DMS 273 (cell line): ENCODE measurements around the gene UBE2E2.
A peak's percentile ranks its signal among the peaks of the same experiment; 100 is the strongest.
"Not testable (repeated sequence)": the region's sequence is repeated elsewhere in the genome, so short reads cannot be mapped to it uniquely, and the experiment has no call there.

Experiments
- DNase-seq: peaks from one replicate; lab custom pipeline; 2025; ENCODE audit not compliant: unreplicated experiment; lab: John Stamatoyannopoulos, UW

Gene UBE2E2

GRCh38 chr3:23602971-23603370, 399.8 kb downstream of the UBE2E2 start:
- peak; percentile 15 for DNase-seq

DNA sequence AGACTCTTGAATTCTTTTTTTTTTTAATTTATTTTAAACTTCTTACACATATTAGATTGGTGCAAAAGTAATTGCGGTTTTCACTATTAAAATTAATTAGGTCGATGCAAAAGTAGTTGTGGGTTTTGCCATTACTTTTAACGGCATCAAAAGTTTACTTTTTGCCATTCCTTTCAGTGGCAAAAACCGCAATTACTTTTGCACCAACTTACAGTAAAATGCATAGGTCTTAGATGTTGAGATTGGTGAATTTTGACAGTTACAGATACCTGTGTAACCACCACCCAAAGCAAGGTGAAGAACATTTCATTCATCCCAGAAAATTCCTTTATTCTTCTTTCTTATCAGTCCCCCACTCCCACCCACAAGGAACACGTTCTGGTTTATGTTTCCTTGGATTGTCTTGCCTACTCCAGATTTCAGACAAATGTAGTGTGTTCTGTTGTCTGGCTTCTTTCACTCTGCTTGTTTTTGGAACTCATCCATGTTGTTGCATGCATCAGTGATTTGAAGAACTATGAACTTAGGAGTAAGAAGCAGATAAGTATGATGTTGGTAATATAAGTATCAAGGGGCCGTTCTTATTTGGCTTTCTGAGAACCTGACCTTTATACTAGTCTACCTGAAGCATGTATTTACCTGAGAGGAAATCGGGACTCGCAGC, 404.2 kb downstream of the UBE2E2 start:
- no peak for DNase-seq

DNA sequence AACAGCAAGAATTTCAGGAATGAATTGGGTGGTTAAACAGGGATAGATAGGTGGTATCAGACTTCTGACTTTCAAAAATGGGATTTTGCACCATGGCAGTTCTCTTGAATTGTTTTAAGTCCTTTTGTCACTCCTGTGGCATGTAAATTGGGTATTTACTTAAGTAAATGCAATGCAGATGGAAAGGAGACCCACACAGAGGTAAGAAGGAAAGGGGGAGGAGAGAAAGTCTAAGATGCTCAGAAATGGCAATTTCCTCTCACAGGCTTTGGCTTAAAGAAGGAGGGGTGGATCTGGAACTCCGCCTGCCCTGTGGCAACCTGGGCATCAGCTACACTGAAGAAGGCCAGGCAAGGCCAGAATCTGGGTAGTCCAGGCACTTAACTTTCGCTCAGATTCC, 405.5 kb downstream of the UBE2E2 start:
- no peak for DNase-seq

DNA sequence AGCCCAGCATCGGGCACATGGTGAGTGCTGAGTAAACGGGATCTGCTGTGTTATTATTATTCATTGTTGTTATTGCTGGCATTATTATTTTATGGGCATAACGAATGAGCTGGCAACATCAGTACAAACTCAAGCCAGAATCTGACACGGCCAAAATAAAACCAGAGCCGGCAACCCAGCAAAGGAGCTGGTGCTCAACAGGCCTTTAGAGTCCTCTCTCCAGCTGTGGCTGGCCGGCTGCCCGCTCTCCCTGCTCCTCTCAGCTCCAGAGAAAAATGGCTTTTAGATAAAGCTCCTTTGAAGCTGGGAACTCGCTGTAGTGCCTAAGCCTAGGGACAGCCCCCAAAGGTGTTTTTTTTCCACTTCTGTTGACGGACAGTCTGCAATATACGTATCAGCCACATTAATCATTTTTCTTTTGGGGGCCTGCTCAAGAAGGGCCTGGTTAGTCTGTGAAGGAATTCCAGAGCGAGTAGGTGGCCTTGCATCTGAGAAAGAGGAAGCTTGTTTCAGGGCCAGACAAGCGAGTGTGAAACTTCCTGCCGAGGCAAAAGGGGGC, 408.7 kb downstream of the UBE2E2 start:
- no peak for DNase-seq

- no peak for DNase-seq
These were observed 409.3 kb downstream of the UBE2E2 start for GRCh38 chr3:23612296-23612891.

- no peak for DNase-seq
These were observed 411.9 kb downstream of the UBE2E2 start for GRCh38 chr3:23615068-23615467.

DNA sequence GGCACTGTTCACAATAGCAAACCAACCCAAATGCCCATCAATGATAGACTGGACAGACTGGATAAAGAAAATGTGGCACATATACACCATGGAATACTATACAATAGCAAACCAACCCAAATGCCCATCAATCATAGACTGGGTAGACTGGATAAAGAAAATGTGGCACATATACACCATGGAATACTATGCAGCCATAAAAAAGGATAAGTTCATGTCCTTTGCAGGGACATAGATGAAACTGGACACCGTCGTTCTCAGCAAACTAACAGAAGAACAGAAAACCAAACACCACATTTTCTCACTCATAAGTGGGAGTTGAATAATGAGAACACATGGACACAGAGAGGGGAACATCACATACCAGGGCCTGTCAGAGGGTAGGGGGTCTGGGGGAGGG, 415.3 kb downstream of the UBE2E2 start:
- DNase-seq, result not testable (repeated sequence)

GRCh38 chr3:23619705-23620637, 416.8 kb downstream of the UBE2E2 start:
- no peak for DNase-seq

- no peak for DNase-seq
These were observed 417.5 kb downstream of the UBE2E2 start for GRCh38 chr3:23620638-23621015.

DNA sequence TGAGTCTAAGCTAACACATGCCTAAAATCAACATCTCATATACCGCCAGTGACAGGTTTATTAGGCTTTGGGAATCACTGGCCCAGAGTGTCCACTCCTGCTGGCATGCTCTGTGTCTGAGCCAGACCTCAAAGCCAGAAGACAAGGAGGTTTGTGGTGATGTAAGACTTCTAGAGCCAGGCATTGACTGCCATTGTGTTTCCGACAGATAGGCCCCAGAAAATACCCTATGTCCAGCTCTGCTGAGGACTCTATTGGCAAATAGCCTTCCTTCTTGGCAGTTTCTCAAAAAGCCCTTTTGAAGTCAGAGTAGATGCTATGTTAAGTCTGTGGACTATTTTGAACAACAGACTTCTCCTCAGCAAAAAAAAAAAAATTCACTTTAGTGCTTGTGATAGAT, 420.7 kb downstream of the UBE2E2 start:
- no peak for DNase-seq

DNA sequence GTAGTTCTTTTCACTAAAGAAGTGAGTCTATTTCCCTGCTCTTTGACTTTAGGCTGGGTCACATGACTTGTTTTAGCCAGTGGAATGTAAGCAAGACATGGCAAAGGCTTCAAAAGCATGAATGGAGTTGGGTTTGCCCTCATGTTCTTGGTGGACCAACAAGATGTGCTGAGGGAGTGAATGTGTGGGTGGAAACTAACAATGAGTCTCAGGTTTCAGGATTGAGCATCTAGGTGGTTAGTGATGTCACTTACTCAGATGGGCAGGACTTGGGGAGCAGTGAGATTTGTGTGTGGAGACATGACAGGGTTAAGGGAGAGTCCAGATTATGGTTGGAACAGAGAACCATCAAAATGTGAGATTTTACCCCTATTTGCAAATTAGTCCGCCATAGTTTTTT, 421.2 kb downstream of the UBE2E2 start:
- no peak for DNase-seq

DNA sequence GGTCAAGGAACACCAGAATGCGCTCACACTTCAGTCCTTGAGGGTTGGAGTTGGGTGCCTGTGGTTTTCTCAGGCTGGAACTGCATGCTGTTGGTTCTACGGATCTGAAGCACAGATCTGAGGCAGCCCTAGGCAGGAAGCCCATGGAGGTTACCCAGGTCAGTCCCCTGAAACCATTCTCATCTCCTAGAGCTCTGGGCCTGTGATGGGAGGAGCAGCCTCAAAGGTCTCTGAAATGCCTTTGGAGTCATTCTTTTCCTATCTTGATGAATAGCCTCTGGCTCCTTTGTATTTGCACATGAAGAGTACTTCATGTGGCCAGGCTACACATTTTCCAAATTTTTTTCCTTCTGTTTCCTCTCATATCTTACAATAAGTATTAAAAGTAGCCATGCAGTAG, 423.3 kb downstream of the UBE2E2 start:
- DNase-seq, result no peak

DNA sequence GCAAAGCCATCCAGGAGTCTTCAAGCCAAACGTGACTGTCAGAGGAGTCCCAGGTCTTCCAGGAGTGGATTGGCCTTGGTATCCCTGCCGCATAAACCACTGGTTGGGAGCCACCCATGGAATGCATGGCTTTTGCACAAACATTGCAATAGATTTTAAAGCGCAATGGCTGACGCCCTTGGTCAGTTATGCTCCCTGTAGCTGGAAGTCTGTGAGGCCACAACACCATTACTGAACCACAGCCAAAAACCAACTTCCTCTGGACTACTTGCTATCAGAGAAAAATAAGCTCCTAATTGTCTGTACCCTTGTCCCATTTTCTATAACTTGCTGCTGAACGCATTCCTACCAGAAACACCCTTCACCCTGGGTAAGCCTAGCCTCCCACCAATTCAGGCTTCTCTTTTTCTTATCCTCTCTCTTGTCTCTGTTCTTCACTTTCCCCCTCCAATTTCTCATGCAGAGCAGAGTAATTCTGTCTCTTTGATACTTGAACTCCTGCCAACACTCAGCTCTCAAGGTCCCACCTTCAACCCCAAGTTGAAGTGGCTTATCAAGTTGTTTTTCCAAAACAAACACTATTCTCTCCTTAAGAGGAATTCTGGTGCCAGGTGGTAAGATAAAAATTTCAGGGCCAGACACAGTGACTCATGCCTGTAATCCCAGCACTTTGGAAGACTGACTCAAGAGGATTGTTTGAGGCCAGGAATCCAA, 426.2 kb downstream of the UBE2E2 start:
- DNase-seq, result peak; percentile 68

DNA sequence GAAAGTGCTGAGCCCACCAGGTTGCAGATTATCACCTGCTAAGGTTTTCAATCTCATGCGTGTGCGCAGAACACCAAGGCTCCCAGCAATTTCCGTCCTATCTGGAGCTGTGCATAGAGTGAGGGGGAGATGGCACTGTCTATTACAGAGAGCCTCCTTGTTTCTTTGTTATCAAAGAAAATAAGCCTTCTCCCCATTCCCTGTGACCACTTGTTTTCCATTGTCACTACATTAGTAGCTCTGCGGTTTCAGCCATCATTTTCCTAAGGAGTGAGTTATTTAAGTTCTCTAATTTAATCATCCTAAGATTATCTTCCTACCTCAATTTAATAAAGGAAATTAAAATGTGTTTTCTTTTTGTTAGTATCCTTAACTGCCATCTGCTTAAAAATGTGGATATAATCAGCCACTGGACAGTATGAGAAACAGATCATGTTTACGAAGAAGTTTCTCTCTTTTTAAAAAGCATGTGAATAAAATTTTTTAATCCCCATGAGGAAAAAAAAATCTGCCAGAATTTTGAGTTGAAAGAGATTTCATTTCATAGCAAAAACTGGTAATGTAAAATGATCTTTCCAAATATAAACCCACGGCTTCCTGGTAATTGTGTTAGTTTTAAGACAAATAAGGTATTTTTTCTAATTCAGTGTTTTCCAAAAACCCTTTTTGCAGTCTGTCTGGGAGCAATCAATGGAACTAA, 430.3 kb downstream of the UBE2E2 start:
- DNase-seq, result no peak

DNA sequence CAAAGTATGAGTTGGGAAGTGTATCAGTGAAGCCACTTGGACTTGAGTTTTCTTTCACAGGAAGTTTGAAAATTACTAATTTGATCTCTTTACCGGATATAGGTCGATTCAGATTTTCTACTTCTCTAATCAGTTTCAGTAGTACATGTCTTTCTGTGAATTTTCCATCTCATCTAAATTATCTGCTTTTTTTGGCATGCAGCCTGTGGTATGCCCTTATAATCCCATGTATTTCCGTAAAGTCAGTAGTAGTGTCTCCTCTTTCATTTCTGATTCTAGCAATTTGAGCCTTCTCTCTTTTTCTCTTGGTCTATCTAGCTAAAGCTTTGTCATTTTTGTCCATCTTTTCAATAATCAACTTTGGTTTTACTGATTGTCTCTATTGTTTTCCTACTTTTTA, 434.2 kb downstream of the UBE2E2 start:
- no peak for DNase-seq

GRCh38 chr3:23640471-23641146, 437.5 kb downstream of the UBE2E2 start:
- DNase-seq, result no peak
